ENCODE results near the gene FGA.

The FGA gene

DNA sequence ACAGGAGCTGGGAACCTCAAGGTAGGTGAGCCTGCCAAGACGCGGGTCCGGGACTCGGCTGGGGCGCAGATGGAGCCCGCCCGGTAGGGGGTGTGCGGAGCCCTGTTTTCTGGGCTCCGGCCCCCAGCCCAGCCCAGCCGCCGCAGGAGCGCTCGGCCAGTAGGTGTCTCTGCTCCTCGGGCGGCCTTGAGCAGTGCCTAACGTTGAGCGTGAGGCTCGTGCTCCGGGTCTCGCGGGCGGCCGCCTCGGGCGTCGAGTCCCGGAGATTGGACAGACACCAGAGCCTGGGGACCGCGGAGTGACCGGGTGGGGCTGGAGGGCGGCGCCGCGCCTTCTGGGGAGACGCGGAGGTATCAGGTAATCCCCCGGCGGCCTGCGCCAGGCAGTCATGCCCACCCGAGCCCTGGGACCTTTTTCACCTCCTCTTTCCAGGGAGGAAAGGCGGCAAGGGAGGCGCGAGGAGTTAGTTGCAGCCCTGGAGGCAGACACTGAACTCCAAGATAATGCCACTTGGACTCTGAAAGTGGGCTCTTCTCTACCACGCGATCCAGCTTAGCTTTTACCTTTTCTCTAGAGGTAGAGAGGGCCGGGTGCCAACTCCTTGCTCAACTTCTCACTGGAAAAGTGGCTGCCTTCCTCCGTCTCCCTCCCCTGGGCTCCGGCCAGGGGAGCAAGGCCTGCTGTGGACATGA, 36.4 kb upstream of the FGA start:
- Histone ChIP-seq H3K4me3 (IDR thresholded peaks at IDR 0.05; ENCODE audit: insufficient read depth, low read depth, low read length) (no peak overlapping the region), H3K9ac (no peak overlapping the region), H3K79me2 (ENCODE audit: insufficient read depth, low read depth) (no peaks in the 10 kb centered on the region), H4K20me1 (ENCODE audit: insufficient read depth) (no peaks in the 10 kb centered on the region), H3K27me3 (ENCODE audit: insufficient read depth, low read depth) (no peaks in the 10 kb centered on the region), H3K36me3 (ENCODE audit: insufficient read depth) (no peaks in the 10 kb centered on the region), H3K27ac (no peak overlapping the region), H3K4me1 (ENCODE audit: low read depth, poor library complexity, severe bottlenecking) (no peaks in the 10 kb centered on the region), H3K4me2 (peak overlapping the region; percentile 20; the same call in 1 of the 2 replicates), H2AFZ (ENCODE audit: low read depth) (peak overlapping the region; percentile 66)
- TF ChIP-seq, protein P1, sequence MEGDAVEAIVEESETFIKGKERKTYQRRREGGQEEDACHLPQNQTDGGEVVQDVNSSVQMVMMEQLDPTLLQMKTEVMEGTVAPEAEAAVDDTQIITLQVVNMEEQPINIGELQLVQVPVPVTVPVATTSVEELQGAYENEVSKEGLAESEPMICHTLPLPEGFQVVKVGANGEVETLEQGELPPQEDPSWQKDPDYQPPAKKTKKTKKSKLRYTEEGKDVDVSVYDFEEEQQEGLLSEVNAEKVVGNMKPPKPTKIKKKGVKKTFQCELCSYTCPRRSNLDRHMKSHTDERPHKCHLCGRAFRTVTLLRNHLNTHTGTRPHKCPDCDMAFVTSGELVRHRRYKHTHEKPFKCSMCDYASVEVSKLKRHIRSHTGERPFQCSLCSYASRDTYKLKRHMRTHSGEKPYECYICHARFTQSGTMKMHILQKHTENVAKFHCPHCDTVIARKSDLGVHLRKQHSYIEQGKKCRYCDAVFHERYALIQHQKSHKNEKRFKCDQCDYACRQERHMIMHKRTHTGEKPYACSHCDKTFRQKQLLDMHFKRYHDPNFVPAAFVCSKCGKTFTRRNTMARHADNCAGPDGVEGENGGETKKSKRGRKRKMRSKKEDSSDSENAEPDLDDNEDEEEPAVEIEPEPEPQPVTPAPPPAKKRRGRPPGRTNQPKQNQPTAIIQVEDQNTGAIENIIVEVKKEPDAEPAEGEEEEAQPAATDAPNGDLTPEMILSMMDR (conservative IDR thresholded peaks at IDR 0.05; ENCODE audit: low read depth, low read length), result peak; percentile 55

DNA sequence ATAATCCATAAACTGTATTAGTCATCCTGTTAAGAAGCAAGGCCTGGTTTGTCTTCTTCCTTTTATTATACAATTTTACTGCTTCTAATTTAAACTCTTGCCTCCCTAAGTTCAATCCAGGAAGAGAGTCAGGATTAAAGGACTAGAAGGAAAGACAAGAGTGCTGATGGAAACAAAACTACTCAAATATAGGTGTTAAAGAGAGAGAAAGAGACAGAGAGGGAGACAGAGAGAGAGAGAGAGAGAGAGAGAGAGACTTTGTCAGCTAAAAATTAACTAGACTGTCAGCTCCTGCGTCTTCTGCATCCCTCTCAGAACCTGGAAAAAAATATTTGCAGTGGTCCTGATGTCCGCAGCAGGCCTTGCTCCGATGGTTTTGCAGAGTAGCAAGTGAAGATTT, 35.4 kb upstream of the FGA start:
- no peak overlapping the region; the same call in 1 of the 2 replicates for H2AFZ ChIP-seq (ENCODE audit: low read depth)

DNA sequence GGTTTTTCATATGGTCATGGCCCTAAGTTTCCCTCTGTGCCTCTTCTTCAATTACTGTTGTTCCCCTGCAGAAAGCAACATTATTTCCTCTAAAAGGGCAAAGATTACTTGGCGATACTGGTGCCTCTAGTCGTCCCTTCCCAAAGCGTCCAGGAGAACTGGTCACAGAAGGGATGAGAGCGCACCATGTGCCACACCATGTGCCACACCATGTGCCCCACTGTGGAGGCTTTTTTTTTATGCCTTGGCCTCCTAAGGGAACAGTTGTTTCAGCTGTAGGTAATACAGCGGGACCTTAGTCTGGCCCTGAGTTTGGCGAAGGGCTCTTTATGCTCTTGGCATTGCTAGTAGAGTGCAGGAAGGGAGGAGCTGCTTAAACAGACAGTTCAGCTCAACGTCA, 33.5 kb upstream of the FGA start:
- no peaks in the 10 kb centered on the region for H3K27me3 ChIP-seq (ENCODE audit: insufficient read depth, low read depth)
- no peak overlapping the region for H3K4me3 ChIP-seq (IDR thresholded peaks at IDR 0.05; ENCODE audit: insufficient read depth, low read depth, low read length)
- TF ChIP-seq, protein P1 (conservative IDR thresholded peaks at IDR 0.05; ENCODE audit: low read depth, low read length), result no peak
- no peaks in the 10 kb centered on the region for H3K36me3 ChIP-seq (ENCODE audit: insufficient read depth)
- H3K4me1 ChIP-seq (ENCODE audit: low read depth, poor library complexity, severe bottlenecking), result no peaks in the 10 kb centered on the region
- no peak overlapping the region for H3K9ac ChIP-seq
- no peak overlapping the region for H3K27ac ChIP-seq
- no peaks in the 10 kb centered on the region for H4K20me1 ChIP-seq (ENCODE audit: insufficient read depth)
- no peak overlapping the region for H3K4me2 ChIP-seq
- H3K79me2 ChIP-seq (ENCODE audit: insufficient read depth, low read depth), result no peaks in the 10 kb centered on the region
- no peak overlapping the region for H2AFZ ChIP-seq (ENCODE audit: low read depth)

More for the DNA sequence above, 35.4 kb upstream of the FGA start:
- Histone ChIP-seq H3K4me2 (no peak overlapping the region), H3K36me3 (ENCODE audit: insufficient read depth) (no peaks in the 10 kb centered on the region), H3K4me3 (IDR thresholded peaks at IDR 0.05; ENCODE audit: insufficient read depth, low read depth, low read length) (no peak overlapping the region), H3K4me1 (ENCODE audit: low read depth, poor library complexity, severe bottlenecking) (no peaks in the 10 kb centered on the region), H4K20me1 (ENCODE audit: insufficient read depth) (no peaks in the 10 kb centered on the region), H3K27me3 (ENCODE audit: insufficient read depth, low read depth) (no peaks in the 10 kb centered on the region), H3K9ac (no peak overlapping the region), H3K79me2 (ENCODE audit: insufficient read depth, low read depth) (no peaks in the 10 kb centered on the region), H3K27ac (no peak overlapping the region)
- TF ChIP-seq, protein P1 (conservative IDR thresholded peaks at IDR 0.05; ENCODE audit: low read depth, low read length), result no peak

DNA sequence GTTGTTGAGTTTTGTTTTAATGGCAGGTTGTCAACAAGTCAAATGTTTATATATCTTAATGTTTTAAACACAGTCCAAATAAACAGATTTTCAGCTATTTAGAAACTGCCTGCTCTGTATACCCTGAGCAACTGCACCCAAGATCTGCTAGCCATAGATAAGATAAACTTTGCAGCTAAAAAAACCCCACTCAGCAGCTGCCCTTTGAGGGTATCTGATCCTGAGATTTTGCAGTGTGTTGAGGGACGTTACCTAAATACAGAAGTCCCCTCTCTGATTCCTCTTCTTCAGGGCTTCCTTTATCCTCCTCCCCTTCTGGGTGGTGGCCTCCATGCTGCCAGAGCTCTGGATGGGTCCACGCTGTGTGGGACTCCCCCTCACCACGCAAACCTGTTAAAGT, 32.9 kb upstream of the FGA start:
- H3K4me1 ChIP-seq (ENCODE audit: low read depth, poor library complexity, severe bottlenecking), result peaks cover 2% of the 10 kb centered on the region

More for the DNA sequence above, 32.9 kb upstream of the FGA start:
- H3K9ac ChIP-seq, result no peak overlapping the region
- no peaks in the 10 kb centered on the region for H4K20me1 ChIP-seq (ENCODE audit: insufficient read depth)
- H2AFZ ChIP-seq (ENCODE audit: low read depth), result no peak overlapping the region
- TF ChIP-seq, protein P1 (conservative IDR thresholded peaks at IDR 0.05; ENCODE audit: low read depth, low read length), result no peak
- H3K79me2 ChIP-seq (ENCODE audit: insufficient read depth, low read depth), result no peaks in the 10 kb centered on the region
- no peak overlapping the region for H3K27ac ChIP-seq
- no peak overlapping the region for H3K4me3 ChIP-seq (IDR thresholded peaks at IDR 0.05; ENCODE audit: insufficient read depth, low read depth, low read length)
- H3K36me3 ChIP-seq (ENCODE audit: insufficient read depth), result no peaks in the 10 kb centered on the region
- no peaks in the 10 kb centered on the region for H3K27me3 ChIP-seq (ENCODE audit: insufficient read depth, low read depth)
- H3K4me2 ChIP-seq, result no peak overlapping the region

Measured in KMS-11 (cell line).